HG03460 (cell line): ENCODE data around the gene DHRS7C.
"Not testable (repeated sequence)": the region's sequence is repeated elsewhere in the genome, so short reads cannot be mapped to it uniquely, and the experiment has no call there.

ENCODE experiments used
- ATAC-seq: cut with Tn5 transposase; IDR thresholded peaks from one replicate; pipeline ENCODE4 v1.9.1; 2021; ENCODE audit not compliant: unreplicated experiment

DHRS7C gene

GRCh38 chr17:9810100-9810949, 18.9 kb upstream of the DHRS7C start:
- ATAC-seq: no peak

DNA sequence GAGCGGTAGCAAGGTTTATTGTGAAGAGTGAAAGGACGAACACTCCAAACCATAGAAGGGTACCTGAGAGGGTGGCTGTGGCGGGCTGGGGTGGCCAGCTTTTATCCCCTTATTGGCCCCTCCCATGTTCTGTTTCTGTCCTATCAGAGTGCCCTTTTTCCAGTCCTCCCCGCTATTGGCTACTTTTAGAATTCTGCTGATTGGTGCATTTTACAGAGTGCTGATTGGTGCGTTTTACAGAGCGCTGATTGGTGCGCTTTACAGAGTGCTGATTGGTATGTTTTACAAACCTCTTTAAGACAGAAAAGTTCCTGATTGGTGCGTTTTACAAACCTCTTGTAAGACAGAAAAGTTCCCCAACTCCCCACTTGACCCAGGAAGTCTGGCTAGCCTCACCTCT, 18.0 kb upstream of the DHRS7C start:
- ATAC-seq: no peak

DNA sequence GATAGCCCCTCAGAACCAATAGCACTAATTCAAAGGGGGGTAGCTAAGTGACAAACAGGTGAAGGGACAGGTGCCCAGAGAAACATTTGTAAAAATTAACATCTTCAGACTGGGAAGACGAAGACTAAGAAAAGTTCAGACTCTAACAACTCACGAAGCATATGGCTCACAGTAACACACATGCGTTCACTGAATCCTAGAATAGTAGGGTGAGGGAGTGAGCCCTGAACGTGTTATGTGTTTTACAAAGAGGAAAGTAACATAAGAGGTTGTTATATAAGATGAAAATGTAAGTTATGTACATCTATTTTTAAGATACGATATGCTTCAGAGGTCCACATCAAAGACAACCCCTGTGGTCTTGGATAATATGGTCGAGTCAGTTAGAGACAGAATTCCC, 15.3 kb upstream of the DHRS7C start:
- no peak for ATAC-seq

- no peak for ATAC-seq
Observed at GRCh38 chr17:9805769-9806168, 14.4 kb upstream of the DHRS7C start.

DNA sequence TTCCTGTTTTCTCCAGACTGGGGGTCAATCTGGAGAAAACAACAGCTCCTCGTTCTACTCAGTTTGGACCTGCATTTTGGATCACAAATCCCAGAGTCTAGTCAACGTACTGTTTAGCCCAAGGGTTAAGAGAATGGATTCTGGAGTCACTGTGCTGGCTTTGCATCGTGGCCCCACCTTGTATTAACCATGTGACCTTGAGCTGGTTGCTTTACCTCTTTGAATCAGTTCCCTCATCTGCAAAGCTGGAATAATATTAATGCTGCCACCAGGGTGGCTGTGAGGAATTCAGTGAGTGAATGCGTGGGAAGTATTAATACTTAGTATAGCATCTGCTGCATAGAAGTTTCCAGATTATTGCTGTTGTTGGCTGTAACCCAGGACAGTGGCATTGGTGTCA, 11.3 kb upstream of the DHRS7C start:
- no peak for ATAC-seq

DNA sequence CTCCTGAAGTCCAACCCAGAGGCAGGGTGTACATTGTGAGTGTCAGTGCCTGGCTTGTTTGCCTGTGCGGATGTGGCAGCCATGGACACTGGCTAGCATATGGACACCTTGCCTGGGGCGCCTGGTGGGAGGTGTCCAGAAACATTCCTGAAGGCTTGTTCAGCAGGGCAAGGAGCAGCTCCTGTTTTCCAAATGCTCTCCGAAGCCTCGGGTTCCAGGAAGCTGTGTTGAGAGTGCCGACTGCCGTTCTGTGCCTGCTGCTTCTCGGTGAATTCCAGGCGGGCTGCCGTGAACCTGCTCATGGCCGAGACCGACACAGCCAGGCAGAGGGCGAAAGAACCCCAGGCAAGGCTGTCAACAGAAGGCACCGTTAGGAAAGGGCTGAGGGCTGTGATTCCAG, 10.9 kb upstream of the DHRS7C start:
- no peak for ATAC-seq

DNA sequence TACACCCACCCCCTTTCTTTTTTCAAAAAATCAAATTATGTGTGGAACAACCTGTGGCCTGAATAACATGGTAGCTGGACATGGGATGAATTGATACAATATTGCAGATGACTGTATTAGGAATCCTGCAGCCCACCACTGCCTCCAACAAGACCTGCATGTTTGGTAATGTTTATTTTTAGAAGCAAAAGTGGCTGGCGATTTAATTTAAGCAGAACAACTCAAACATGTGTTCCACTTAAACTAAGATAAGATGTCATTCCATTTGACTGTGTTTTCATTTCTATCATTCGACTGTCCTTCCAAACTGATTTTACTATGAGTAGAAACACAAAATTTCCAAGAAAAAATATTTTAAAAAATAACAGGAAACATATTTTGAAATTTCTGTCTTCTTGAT, 10.1 kb upstream of the DHRS7C start:
- no peak for ATAC-seq

DNA sequence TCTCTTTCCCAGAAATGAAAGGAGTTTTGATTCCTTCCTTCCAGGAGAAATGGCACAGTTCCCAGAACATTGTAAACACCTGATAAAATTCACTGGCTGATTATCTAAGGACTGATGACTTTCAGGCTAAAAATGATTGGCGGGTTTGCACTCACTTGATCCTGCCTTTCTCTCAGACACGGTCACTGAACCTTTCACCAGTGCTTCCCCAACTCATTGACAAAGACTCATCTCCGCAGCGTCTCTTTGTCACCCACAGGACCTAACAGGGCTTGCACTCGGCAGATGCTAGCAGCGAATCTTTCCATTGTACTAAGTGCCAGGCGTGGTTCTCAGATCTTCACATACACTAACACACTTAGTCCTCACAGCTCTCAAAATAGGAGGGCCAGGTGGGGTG, 7.3 kb upstream of the DHRS7C start:
- ATAC-seq: no peak

- ATAC-seq: no peak
Observed at GRCh38 chr17:9798008-9798407, 6.6 kb upstream of the DHRS7C start.

DNA sequence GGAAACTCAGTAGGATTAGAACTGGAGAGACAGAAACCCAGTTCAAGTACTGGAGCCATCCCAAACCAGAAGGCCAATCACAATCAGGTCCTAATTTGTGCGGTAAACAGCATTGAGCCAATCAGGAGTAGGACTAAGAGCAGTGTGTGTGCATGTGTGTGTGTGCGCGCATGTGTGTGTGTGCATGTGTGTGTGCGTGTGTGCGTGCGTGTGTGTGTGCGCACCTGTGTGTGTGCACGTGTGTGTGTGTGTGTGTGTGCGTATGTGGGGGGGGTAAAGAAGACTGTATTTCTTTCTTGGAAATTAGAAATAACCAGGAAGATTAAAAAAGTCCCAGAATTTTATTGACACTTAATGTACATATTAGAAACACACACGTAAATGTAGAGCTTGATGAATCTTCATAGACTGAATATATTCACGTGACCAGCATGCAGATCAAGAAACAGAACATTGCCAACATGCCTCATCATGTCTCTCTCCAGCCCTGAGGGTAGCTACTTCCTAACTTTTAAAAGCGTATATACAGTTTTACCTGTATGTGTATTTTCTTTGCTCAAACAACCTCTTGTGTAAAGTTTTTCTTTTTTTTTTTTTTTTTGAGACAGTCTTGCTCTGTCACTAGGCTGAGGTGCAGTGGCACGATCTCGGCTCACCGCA, 919 bp upstream of the DHRS7C start:
- no peak for ATAC-seq

GRCh38 chr17:9790316-9790715, 1.1 kb downstream of the DHRS7C start:
- ATAC-seq: no peak

DNA sequence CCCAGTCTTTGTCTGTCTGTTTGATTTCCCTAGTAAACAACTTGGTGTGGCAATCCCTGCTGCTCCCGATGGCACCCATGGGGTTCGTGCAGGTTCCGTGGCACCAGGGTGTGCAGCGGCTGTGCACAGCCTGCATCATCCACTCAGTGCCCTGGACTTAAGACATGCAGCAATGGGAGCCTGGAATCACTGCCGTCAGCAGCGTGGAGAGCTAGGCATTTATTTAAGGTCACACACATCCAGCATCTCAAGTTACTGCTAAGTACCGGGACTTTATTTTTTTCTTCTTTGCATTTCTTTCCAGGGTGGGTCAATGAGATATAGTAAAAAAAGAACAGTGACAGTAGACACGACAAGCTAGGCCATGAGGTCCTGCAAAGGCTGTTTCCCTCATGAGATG, 2.8 kb downstream of the DHRS7C start:
- no peak for ATAC-seq

GRCh38 chr17:9784544-9784943, 6.8 kb downstream of the DHRS7C start:
- ATAC-seq: no peak

DNA sequence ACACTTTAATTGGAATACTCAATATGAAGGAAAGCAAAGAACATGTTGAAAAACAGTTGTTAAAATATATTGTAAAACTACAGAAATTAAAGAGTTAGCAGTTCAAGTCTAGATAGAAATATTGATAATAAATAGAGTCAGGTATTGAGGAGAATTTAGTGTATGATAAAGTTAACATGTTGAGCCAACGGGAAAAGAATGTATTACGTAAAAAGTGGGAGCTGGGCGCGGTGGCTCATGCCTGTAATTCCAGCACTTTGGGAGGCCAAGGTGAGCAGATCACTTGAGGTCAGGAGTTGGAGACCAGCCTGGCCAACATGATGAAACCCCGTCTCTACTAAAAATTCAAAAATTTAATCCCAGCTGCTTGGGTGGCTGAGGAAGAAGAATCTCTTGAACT, 7.9 kb downstream of the DHRS7C start:
- not testable (repeated sequence) for ATAC-seq

DNA sequence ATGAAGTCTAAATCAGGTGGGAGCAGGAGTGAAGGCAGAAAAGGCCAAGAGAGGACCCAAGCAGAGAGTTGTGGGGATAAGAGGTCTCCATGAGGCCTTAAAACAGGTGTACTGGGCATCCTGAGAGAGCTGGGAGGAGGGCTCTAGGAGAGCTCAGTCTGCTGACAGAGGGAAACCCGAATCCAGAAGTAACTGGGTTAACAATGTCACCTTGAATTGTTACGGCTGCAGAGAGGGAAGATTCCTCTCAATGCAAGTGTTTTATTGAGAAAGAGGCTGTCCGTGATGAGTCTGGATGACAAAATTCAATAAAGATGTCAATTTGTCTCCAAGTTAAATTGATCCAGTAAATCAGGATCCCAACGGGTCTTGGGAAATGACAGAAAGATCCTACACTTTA, 8.3 kb downstream of the DHRS7C start:
- no peak for ATAC-seq

GRCh38 chr17:9780552-9780951, 10.8 kb downstream of the DHRS7C start:
- ATAC-seq: no peak

GRCh38 chr17:9776911-9777310, 14.5 kb downstream of the DHRS7C start:
- ATAC-seq: no peak

GRCh38 chr17:9772658-9773057, 18.7 kb downstream of the DHRS7C start:
- ATAC-seq: no peak

DNA sequence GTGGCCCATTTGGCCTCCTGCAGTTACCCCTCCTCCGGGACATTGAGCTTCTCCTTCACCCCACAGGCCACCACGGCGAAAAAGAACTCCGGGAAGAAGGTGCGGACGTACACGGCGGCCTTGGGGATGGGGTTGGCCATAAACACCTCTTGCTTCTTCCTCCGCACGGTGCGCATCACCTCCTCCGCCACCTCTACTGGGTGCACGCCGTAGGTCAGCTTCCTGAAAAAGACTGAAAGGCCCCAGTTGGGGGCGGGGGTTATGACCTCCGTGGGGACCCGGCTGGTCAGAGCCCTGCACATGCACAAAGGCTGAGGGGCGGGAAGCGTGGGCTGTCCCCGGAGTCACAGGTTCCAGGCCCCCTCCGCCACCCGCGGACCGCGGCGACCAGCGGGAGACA, 19.9 kb downstream of the DHRS7C start:
- ATAC-seq: no peak

- ATAC-seq: no peak
Observed at GRCh38 chr17:9769036-9769695, 22.2 kb downstream of the DHRS7C start.

DNA sequence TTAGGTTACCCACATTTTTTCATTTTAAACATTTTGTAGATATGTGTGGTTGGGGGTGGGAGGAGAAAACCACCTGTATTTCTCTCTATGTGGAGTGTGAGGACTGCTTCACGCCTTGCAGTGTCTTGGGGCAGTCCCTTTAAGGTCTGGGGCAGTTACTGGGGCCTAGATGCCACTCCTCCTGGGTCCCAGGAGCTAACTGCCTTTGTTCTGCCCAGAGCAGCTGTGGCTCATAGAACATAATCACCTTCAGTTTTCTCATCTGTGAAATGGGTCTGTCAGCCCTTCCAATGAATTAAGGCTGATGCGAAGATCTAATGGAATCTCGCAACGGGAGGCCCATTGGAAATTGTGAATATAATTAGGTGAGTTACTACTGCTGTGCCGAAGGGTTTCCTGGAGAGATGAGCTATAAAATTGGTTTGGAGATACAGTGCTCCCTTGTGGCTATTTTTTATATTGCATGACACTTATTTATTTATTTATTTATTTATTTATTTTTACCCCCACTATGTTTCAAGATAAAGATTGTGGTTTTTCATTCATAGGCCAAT, 22.9 kb downstream of the DHRS7C start:
- no peak for ATAC-seq
